ENCODE measurements around the gene AEBP1. TPM values are rescaled to one million over a fixed set of nuclear protein-coding genes. Genes with fewer than 3 reads are reported as not detected.
"Not testable (repeated sequence)": the region's sequence is repeated elsewhere in the genome, so short reads cannot be mapped to it uniquely, and the experiment has no call there.

AEBP1 gene
- total RNA-seq, 1 donor from 2014 or later: 17.2 TPM

DNA sequence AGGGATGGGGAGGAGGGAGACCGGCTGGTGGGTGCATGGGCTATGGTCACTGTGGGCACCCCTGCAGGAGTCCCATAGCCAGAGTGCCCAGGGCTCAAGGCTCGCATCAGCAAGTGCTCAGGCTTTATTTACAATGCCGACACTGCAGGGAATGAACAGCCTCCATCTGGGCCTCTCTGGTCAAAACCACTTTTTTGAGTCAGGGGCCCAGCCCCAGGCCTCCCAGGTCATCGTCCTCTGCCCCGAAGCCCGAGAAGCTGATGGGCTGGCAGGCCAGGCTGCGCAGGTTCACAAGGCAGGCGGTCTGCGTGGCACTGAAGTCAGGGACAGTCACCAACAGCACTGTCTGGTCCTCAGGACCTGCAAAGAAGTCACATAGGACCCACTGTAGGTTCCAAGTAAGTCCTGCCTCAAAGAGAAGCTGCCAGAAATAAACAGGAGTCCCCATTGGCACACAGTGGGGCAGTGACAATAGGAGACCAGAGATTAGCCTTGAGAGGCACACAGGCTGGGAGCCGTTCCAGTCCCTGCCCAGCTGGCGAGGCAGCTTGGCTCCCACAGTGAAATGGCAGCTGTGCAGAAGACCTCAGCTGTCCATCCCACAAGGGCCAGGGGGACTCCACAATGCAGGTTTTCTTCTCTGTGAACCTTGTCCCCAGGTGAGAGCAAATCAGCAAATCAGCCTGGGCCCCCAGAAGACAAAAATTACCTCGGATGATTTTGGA is 10.6 kb downstream of the AEBP1 start:
- Mint-ChIP-seq H3K4me3 (no peak overlapping the region), H3K9me3 (no peaks in the 10 kb centered on the region), H3K4me1 (ENCODE audit: low read depth) (peaks cover 7% of the 10 kb centered on the region), H3K36me3 (ENCODE audit: low read depth) (peaks cover 21% of the 10 kb centered on the region), H3K27ac (no peak overlapping the region), H3K27me3 (ENCODE audit: insufficient read depth) (no peaks in the 10 kb centered on the region)
- intact Hi-C loops (cut with micrococcal nuclease): no loop called here
- no peak for DNase-seq (ENCODE audit: low spot score)

GRCh38 chr7:44116087-44116788 is 12.1 kb downstream of the AEBP1 start:
- intact Hi-C loops (cut with micrococcal nuclease): no loop called here
- Mint-ChIP-seq H3K4me3 (no peak overlapping the region), H3K27ac (no peak overlapping the region), H3K36me3 (ENCODE audit: low read depth) (peaks cover 35% of the 10 kb centered on the region), H3K4me1 (ENCODE audit: low read depth) (peaks cover 20% of the 10 kb centered on the region), H3K27me3 (ENCODE audit: insufficient read depth) (no peaks in the 10 kb centered on the region), H3K9me3 (no peaks in the 10 kb centered on the region)
- DNase-seq (ENCODE audit: low spot score): no peak

GRCh38 chr7:44116789-44117666 is 12.9 kb downstream of the AEBP1 start:
- Mint-ChIP-seq H3K27ac (no peak overlapping the region), H3K27me3 (ENCODE audit: insufficient read depth) (no peaks in the 10 kb centered on the region)

DNA sequence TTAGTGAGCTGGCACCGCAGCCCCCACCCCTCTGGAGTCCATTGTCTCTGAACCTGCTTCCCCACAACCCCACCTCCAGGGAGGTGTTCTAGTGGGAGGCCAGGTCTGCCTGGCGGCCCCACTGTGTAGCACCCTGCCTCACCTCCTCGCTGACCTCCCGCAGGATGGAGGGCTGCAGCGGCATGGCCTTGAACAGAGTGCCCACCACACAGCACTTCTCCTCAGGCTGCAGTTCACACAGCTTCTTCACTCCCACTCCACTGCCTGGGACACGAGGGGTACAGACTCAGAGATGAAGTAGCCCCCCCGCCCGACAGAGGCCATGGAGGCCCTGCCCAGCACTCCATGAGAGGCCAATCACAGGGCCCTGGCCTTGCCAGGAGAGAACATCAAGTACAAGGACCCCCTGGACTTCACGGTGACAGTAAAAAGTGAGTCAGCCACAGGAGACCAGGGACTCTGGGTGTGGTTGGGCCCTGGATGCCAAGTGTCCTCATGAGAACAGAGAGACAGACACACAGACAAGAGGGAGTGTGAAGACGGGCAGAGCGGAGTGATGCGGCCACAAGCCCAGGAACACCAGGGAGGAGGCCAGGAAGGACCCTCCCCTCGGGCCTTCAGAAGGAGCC is 13.8 kb downstream of the AEBP1 start:
- no peak overlapping the region for H3K4me3 Mint-ChIP-seq
- intact Hi-C loops (cut with micrococcal nuclease): no loop called here

More at GRCh38 chr7:44116789-44117666, 12.9 kb downstream of the AEBP1 start:
- no peak for DNase-seq (ENCODE audit: low spot score)
- no peak overlapping the region for H3K4me3 Mint-ChIP-seq
- intact Hi-C loops (cut with micrococcal nuclease): no loop called here
- H3K4me1 Mint-ChIP-seq (ENCODE audit: low read depth): peaks cover 22% of the 10 kb centered on the region
- H3K36me3 Mint-ChIP-seq (ENCODE audit: low read depth): peaks cover 35% of the 10 kb centered on the region
- no peaks in the 10 kb centered on the region for H3K9me3 Mint-ChIP-seq

DNA sequence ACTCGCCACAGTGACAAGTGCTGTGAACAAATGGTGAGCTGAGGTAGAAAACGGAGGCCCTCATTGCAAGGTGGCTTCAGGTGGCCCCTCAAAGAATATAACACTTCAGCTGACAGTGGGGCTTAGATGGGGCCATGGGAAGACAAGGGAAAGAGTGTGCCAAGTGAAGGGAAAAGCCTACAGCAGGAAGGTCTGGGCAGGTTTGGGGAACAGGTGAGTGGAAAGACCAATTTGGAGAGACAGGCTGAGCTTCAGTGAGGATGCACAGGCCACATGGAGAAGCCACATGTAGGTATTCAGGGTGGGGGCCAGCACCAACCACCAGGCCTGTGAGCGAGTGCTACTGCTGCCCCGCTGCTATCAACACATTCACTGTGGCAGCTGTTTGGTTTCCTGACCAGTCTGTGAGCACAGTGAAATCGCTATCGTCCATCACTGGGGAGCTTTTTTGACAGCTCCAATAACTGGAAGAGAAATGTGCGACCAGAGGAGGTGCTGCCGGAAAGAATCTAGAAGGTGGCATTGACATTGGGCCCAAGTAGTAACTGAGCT is 15.8 kb downstream of the AEBP1 start:
- H3K27ac Mint-ChIP-seq: peak overlapping the region; percentile 77
- intact Hi-C loops (cut with micrococcal nuclease): loop anchor here (10.0 kb wide), 1 partner anchor 255 kb away; the partner anchor contains the start of gene MRPS24
- no peaks in the 10 kb centered on the region for H3K9me3 Mint-ChIP-seq
- no peak for DNase-seq (ENCODE audit: low spot score)
- H3K4me3 Mint-ChIP-seq: peak overlapping the region; percentile 50
- peaks cover 31% of the 10 kb centered on the region for H3K4me1 Mint-ChIP-seq (ENCODE audit: low read depth)
- H3K36me3 Mint-ChIP-seq (ENCODE audit: low read depth): peaks cover 37% of the 10 kb centered on the region
- no peaks in the 10 kb centered on the region for H3K27me3 Mint-ChIP-seq (ENCODE audit: insufficient read depth)

More for the DNA sequence above, 13.8 kb downstream of the AEBP1 start:
- Mint-ChIP-seq H3K36me3 (ENCODE audit: low read depth) (peaks cover 42% of the 10 kb centered on the region), H3K27me3 (ENCODE audit: insufficient read depth) (no peaks in the 10 kb centered on the region), H3K27ac (peak overlapping the region; percentile 8), H3K4me1 (ENCODE audit: low read depth) (peaks cover 31% of the 10 kb centered on the region), H3K9me3 (no peaks in the 10 kb centered on the region)
- no peak for DNase-seq (ENCODE audit: low spot score)

- Mint-ChIP-seq H3K4me1 (ENCODE audit: low read depth) (peaks cover 31% of the 10 kb centered on the region), H3K9me3 (no peaks in the 10 kb centered on the region), H3K27me3 (ENCODE audit: insufficient read depth) (peaks cover 1% of the 10 kb centered on the region), H3K36me3 (ENCODE audit: low read depth) (peaks cover 37% of the 10 kb centered on the region), H3K27ac (no peak overlapping the region), H3K4me3 (peak overlapping the region; percentile 34)
- intact Hi-C loops (cut with micrococcal nuclease): loop anchor here (10.0 kb wide), 1 partner anchor 256 kb away; the partner anchor contains the start of gene MRPS24
- no peak for DNase-seq (ENCODE audit: low spot score)
These were observed 16.2 kb downstream of the AEBP1 start for GRCh38 chr7:44120395-44120794.

DNA sequence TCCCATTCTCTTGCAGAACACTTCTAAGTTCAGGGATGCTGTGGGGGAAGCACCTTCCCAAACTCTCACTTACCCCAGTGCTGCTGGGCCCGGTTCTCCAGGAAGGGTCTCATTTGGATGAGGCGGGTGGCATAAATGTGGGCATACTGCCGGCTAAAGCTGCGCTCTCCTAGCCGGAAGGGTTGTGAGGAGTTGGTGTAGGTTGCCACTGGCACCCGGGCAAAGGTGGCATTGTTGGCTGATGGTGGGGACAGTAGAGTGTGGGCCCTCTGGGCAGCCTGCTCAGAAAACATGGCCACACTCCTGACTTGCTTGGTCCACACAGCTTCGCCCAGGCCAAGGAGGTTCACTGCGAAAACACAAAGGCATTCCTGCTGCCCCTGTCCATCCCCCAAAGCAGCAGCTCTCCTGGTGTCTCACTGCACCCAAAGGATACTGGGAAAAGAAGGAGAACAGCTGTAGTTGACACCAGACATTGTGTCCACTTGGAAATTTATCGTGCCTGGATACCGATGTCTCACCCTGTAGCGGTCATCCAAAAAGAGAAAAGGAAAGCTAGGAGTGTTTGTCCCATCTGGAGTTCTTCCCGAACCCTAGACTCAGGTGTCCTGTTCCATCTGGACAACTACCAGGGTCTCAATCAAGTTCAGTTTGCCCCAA is 17.7 kb downstream of the AEBP1 start:
- Mint-ChIP-seq H3K27me3 (ENCODE audit: insufficient read depth) (peaks cover 7% of the 10 kb centered on the region), H3K4me1 (ENCODE audit: low read depth) (peaks cover 31% of the 10 kb centered on the region), H3K36me3 (ENCODE audit: low read depth) (peaks cover 37% of the 10 kb centered on the region), H3K9me3 (no peaks in the 10 kb centered on the region), H3K27ac (peak overlapping the region; percentile 90), H3K4me3 (peak overlapping the region; percentile 96)
- no peak for DNase-seq (ENCODE audit: low spot score)
- intact Hi-C loops (cut with micrococcal nuclease): loop anchor here (2.0 to 10.0 kb wide), 5 partner anchors 17 to 675 kb away; partner anchors contain the start of genes AEBP1, DBNL, MRPS24 and PPIA

GRCh38 chr7:44122529-44122928 is 18.4 kb downstream of the AEBP1 start:
- Mint-ChIP-seq H3K9me3 (no peaks in the 10 kb centered on the region), H3K36me3 (ENCODE audit: low read depth) (peaks cover 37% of the 10 kb centered on the region), H3K4me1 (ENCODE audit: low read depth) (peaks cover 31% of the 10 kb centered on the region), H3K27ac (peak overlapping the region; percentile 90), H3K4me3 (peak overlapping the region; percentile 96), H3K27me3 (ENCODE audit: insufficient read depth) (peaks cover 7% of the 10 kb centered on the region)
- intact Hi-C loops (cut with micrococcal nuclease): loop anchor here (2.0 to 10.0 kb wide), 5 partner anchors 18 to 674 kb away; partner anchors contain the start of genes AEBP1, DBNL, MRPS24 and PPIA
- DNase-seq (ENCODE audit: low spot score): no peak

DNA sequence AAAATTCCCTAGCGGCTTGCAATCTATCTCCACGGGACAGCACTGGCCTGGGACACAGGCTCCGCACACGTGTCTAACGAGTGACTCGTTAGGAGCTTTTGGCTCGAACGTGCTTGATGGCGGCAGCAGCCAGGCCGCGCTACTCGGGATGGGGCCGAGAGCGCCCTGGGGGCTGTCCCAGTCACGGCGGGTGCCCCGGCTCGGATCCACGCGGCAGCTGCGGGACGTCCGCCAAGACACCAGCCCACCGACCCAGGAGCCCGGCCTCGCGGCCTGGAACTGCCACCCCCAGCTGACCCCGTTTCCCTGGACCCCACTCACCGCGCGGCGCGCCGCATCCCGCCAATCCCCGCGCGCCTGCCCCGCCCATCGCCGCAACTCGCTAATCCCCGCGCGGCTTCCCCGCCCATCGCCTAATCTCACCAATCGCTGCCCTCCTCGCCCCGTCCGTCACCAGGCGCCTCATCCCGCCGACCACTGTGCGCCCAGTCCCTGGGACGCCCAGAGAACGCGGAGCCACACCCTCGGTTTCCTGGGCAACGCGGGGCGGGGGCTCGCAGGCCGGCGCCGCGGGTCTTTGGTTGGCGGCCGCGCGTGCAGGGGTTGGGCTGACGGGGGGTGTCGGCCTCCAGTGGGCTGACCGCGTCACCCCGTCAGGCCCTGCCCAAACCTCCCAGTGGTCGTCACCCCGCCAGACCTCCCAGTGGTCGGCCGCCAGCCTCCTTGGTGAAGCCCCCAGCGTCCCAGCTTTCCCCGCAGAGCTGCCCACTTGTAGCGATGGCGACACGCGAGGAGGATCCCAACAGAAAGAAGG is 19.3 kb downstream of the AEBP1 start, which contains the start of gene POLD2:
POLD2 (minus strand) TSS at position 359 of the 814 bp plus-strand sequence. CDS start 1,495 bp downstream, outside the sequence.
- Mint-ChIP-seq H3K27me3 (ENCODE audit: insufficient read depth) (peaks cover 7% of the 10 kb centered on the region), H3K36me3 (ENCODE audit: low read depth) (peaks cover 33% of the 10 kb centered on the region), H3K4me1 (ENCODE audit: low read depth) (peaks cover 31% of the 10 kb centered on the region), H3K27ac (peak within 1 kb of the TSS; percentile 90), H3K4me3 (peak within 1 kb of the TSS; percentile 96), H3K9me3 (no peaks in the 10 kb centered on the region)
- intact Hi-C loops (cut with micrococcal nuclease): loop anchor here (1.0 to 10.0 kb wide), 12 partner anchors 19 to 673 kb away; partner anchors contain the start of genes AEBP1, DBNL, MRPS24 and NUDCD3
- DNase-seq (ENCODE audit: low spot score): peak; percentile 98

DNA sequence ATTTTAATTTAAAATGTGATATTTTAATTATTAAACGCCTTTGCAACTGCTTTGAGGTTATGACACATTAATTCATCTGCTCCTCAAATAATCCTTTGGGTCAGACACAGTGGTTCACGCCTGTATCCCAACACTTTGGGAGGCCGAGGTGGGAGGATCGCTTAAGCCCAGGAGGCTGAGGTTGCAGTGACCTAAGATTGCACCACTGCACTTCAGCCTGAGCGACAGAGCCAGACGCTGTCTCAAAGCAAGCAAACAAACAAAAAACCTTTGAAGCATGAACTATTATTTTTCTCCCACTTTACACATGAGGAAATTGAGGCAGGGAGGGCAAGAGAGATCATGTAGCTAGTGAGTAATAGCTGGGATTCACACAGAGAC is 20.7 kb downstream of the AEBP1 start:
- Mint-ChIP-seq H3K36me3 (ENCODE audit: low read depth) (peaks cover 21% of the 10 kb centered on the region), H3K27ac (no peak overlapping the region), H3K9me3 (no peaks in the 10 kb centered on the region), H3K4me3 (peak overlapping the region; percentile 46), H3K4me1 (ENCODE audit: low read depth) (peaks cover 23% of the 10 kb centered on the region), H3K27me3 (ENCODE audit: insufficient read depth) (peaks cover 8% of the 10 kb centered on the region)
- DNase-seq (ENCODE audit: low spot score): no peak
- intact Hi-C loops (cut with micrococcal nuclease): loop anchor here (10.0 kb wide), 1 partner anchor 260 kb away; the partner anchor contains the start of gene MRPS24

DNA sequence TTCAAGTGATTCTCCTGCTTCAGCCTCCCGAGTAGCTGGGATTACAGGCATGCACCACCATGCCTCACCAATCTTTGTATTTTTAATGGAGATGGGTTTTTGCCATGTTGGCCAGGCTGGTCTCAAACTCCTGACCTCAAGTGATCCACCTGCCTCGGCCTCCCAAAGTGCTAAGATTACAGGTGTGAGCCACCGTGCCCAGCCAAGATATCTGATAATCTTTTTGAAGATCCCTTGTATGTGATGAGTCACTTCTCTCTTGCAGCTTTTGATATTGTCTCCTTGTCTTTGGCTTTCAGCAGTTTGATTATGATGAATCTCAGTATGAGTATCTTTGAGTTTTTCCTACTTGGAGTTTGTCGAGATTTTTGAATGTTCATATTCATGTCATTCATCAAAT is 22.4 kb downstream of the AEBP1 start:
- not testable (repeated sequence) for H3K4me3 Mint-ChIP-seq; H3K27me3 Mint-ChIP-seq (ENCODE audit: insufficient read depth); H3K9me3 Mint-ChIP-seq; H3K36me3 Mint-ChIP-seq (ENCODE audit: low read depth); DNase-seq (ENCODE audit: low spot score); H3K27ac Mint-ChIP-seq
- peaks cover 11% of the 10 kb centered on the region for H3K4me1 Mint-ChIP-seq (ENCODE audit: low read depth)
- intact Hi-C loops (cut with micrococcal nuclease): loop anchor here (10.0 kb wide), 1 partner anchor 262 kb away; the partner anchor contains the start of gene MRPS24
